DND-41 (cell line): ENCODE measurements around the gene STAG2.

Experiments used
- CTCF ChIP-seq: IDR thresholded peaks from 2 replicates; pipeline ENCODE4 v1.5.1; 2012; ENCODE audit warnings: borderline replicate concordance, low read length, moderate library complexity, mild to moderate bottlenecking; ENCODE audit not compliant: poor library complexity, severe bottlenecking; ENCODE audit errors: extremely low read depth
- EZH2 ChIP-seq: IDR thresholded peaks from 3 replicates; pipeline ENCODE4 v1.6.1; 2012; ENCODE audit warnings: borderline replicate concordance, low read depth, mild to moderate bottlenecking, moderate library complexity, low read length, inconsistent platforms; ENCODE audit not compliant: severe bottlenecking

- no peak for TF ChIP-seq EZH2
- no peak for TF ChIP-seq CTCF
Measured at GRCh38 chrX:124035657-124036056, 74.2 kb downstream of the STAG2 start.
